Measurements from ENCODE around the gene DDI2.
"Not testable (repeated sequence)": the region's sequence is repeated elsewhere in the genome, so short reads cannot be mapped to it uniquely, and the experiment has no call there.

The DDI2 gene

DNA sequence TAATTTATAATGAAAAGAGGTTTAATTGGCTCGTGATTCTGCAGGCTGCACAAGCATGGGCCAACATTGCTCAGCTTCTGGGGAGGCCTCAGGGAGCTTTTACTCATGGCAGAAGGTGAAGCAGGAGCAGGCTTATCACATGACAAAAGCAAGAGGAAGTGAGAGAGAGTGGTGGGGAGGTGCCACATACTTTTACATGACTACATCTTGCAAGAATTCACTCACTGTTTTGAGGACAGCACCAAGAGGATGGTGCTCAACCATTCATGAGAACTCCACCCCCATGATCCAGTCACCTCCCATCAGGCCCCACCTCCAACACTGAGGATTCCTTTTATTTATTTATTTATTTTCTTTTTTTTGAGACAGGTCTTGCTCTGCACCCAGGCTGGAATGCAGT is 61.3 kb downstream of the DDI2 start:
- DNase-seq (ENCODE audit: low read depth in 2 of 2) = no peak

DNA sequence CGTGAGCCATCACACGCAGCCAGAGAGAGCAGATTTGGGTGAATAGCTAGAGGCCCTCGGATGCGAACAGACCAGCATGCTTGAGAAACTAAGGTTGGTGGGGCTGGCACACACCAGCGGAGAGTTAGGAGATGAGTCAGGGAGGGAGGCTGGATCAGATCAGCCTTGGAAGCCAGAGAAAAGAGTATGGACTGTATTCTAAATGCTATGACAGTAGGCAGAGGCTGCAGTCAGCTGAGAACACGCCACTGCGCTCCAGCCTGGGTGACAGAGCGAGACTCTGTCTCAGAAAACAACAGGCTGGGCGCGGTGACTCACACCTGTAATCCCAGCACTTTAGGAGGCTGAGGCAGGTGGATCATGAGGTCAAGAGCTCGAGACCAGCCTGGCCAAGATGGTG is 62.9 kb downstream of the DDI2 start:
- DNase-seq (ENCODE audit: low read depth in 2 of 2) = no peak

DNA sequence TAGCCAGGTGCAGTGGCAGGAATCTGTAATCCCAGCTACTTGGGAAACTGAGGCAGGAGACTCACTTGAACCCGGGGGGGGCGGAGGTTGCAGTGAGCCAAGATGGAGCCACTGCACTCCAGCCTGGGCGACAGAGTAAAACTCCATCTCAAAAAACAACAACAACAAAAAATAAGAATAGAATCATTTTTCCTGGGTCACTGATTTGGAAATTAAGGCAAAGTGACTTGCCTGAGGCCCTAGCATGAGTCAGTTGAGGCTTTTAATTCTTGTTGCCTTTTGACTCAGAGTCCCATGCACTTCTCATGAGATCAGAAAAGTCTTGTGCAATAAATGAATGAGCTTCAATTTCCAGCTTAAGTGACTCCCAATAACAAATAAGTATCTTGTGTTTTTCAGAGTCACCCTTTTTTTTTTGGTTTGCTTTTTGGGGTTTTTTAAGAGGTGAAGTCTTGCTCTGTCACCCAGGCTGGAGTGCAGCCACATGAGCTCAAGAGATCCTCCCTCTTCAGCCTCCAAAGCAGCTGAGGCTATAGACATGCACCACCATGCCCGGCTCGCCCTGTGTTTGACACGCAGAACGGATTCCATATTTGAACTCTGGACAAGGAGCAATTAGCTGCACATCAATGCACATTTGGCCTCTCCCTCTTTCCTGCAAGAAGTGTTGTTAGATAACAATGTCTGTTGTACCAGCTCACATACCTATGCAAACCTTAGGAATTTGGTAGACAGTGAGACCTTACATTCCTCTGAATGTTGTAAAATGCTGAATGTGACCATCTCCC is 63.5 kb downstream of the DDI2 start:
- DNase-seq (ENCODE audit: low read depth in 2 of 2) = no peak

DNA sequence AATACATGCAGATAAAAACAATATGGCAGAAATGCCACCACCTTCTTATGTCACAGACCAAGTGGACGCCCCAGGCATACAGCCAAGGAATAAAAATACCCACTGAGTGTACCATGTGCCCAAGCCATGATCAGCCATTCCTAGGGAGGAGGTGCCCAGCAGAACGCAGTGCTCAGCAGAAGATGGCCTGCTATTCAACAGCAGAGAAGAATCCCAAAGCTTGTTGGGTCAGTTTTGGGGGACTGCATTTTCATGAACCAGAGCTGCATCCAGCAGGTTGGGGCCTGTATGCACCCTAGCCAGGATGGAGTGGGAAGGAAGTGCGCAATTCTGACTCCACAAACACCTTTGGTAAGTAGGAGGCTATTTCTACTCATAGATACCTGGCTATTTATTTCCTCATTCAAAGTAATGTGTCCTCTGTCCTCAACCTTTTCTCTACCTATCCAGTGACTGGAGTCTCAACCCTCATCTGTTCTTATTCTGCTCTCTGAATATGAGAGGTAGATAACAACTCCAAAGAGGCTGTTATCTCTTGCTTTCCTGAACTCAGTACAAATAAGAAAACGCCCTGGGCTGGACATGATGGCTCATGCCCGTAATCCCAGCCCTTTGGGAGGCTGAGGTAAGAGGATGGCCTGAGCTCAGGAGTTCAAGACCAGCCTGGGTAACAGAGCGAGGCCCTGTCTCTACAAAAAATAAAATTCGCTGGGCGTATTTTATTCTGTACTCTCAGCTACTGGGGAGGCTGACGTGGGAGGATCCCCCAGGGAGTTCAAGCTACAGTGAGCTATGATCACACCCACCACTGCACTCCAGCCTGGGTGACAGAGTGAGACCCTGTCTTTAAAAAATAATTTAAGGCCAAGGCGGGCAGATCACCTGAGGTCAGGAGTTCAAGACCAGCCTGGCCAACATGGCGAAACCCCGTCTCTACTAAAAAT is 64.4 kb downstream of the DDI2 start:
- no peak for DNase-seq (ENCODE audit: low read depth in 2 of 2)

DNA sequence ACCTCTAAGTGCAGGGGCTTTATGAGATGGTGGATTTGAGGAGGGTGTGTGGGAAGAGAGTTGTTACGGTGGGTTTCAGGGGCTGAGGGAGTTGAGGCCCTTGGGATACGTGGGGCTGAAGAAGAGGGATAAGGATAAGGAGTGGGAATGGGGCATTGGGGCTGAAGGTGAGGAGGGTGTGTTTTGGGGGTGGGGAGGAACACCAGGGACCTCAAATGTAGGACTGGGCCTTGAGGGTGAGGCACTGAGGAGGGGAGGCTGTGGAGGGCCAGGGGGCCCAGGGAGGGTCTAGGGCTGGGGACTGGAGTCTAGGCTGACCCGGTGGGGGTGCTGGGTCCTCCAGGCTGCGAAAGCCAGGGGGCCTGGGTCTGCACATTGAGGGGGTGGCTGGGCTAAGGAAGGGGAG is 65.7 kb downstream of the DDI2 start:
- DNase-seq (ENCODE audit: low read depth in 2 of 2) = no peak

DNA sequence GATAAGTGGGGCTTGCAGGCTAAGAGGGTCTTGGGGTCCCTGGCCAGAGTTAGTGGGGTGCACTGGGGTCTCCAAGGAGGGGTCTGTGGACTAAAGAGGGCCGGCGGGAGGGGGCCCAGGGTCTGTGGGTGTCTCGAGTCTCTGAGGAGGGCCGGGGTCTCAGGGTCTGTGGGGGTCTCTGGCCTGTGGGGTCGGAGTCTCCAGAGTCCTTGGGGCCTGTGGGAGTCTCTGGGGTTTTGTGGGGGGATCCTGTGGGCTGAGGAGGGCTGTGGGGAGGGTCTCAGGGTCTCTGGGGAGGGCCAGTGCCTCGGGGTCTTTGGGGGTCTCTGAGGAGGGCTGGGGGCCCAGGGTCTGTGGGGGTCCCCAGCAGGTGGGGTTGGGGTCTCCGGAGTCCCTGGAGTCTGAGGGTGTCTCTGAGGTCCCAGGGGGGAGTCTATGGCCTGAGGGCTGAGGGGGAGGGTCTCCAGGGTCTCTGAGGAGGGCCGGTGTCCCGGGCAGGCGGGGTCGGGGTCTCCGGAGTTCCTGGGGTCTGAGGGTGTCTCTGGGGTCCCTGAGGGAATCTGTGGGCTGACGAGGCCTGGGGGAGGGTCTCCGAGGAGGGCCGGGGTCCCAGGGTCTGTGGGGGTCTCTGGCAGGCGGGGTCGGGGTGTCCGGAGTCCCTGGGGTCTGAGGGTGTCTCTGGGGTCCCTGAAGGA is 66.2 kb downstream of the DDI2 start:
- no peak for DNase-seq (ENCODE audit: low read depth in 2 of 2)

DNA sequence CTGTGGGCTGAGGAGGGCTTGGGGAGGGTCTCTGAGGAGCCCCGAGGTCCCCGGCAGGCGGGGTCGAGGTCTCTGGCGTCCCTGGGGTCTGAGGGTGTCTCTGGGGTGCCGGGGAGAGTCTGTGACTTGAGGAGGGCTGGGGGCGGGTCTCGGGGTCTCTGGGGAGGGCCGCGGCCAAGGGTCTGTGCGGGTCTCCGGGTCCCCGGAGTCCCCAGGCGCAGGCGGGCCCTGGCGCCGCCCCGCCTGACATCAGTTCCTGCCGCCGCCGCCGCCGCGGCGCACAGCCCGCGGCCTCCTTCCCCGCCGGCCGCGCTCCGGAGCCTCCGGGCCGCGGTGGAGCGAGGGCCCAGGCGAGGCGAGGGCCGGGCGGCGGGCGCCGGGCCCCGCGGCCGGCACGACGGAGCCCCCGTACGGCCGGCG is 66.8 kb downstream of the DDI2 start, which contains the start of gene PLEKHM2:
Gene PLEKHM2, plus strand, starts transcription at position 279 of the 420 bp plus-strand sequence. CDS start 239 bp downstream, outside the sequence.
- peak; percentile 25 to 50 for DNase-seq (ENCODE audit: low read depth in 2 of 2)

DNA sequence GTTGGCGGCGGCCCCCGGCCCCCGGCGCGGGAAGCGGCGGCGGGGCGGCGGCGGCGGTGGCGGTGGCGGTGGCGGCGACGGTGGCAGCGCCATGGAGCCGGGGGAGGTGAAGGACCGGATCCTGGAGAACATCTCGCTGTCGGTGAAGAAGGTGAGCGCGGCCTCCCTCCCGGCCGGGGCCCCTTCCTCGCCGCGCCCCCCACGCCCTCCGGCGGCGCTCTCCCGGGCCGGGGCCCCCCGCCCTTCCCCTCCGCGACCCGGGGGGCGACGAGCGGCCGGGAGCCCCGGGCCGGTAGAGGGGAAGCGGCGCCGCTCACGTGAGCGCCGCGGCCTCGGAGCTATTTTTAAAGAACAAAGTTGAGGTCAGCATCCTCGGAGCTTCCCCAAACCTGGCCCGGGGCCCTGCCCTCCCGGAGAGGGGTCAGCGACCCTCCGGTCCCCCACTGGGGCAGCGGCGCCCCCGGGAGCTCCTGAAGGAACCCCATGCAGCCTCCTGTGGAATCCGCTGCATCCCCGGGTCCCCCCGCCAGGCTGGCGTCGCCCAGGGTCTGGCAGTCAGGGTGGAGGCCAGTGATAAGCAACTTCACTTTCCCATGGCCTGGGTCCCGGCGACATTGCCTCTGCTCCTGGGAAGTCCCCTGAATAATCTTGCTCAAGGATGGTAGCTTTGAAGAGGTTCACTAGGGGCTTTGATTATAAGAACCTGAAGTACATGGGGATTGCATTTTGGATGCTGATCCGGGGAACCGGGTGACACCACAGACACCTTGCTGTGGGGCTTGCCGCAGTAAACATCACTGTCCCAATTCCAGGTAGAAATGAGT is 67.4 kb downstream of the DDI2 start:
- peak in 1 of 2 donors; percentile 25 for DNase-seq (ENCODE audit: low read depth in 2 of 2)

DNA sequence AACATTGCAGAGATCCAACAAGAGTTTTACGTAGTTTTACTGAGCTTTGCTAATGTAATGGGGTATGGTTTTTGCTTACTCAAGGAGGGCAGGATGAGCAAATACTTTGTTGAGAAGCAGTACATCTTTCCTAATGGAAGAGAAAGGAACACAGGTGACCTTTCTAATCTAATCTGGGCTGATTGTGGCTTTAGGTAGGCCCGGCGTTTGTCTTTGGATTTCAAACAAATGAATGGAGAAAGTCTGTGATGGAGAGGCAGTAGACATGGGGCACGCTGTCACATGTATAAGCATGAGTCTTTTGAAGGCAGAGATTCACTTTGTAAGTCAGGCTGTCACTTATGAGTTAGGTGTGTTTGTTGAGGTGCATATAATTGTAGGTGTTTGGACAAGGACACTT is 68.6 kb downstream of the DDI2 start:
- no peak for DNase-seq (ENCODE audit: low read depth in 2 of 2)

DNA sequence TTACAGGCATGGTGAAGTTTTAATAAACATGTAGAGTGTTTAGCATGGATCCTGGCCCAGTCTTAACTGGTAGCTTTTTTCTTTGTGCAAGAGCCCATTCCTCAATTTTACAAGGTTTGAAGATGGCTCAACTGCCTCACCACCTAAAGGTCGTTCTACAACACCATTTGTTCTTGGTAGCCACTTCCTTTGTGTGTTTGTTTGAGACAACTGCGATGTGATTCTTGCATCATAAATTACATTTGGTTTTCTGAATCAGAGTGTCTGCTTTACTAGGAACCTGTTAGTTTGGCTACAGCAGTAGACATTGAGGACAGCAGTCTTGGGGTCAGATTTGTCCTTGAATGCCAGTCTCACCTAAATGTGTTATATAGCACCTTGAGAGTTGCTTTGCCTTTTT is 70.2 kb downstream of the DDI2 start:
- no peak for DNase-seq (ENCODE audit: low read depth in 2 of 2)

DNA sequence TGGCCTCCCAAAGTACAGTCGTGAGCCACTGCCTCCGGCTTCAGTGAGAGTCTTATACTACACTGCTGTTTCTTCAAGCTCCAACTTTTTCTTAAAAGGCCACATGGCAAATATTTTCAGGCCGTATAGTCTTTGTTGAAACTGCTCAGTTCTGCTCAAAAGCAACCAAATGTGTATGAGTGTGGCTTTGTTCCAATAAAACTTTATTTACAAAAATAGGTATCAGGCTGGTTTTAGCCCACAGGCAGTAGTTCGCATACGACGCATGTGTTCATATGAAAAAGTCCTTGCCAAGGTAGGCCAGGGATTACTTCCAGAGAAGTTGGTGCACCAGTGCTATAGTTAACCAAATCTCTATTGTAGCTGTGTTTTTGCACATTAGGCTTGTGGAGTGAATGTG is 73.1 kb downstream of the DDI2 start:
- no peak for DNase-seq (ENCODE audit: low read depth in 2 of 2)

DNA sequence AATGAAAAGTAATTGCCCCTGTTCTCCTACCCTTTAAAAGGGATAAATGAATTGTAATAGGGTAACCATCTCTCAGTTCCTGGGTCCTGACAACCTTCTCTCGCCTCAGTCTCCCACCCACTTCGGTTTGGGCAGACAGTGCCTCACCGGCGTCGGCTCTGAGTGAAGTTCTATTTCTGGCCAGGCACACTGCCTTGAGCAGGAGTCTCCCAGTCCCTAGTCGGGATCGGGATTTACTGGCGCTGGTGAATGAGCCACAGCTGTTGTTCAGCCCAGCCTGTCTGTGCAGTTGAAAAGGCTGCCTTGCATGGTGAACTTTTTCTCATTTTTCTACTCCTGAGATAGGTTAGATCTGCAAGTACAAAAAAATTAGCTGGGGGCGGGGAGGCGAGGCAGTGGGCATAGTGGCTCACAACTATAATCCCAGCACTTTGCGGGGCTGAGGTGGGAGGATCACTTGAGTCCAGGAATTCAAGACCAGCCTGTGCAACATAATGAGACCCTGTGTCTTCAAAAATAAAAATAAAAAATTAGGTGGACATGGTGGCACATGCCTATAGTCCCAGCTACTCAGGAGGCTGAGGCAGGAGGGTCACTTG is 74.3 kb downstream of the DDI2 start:
- no peak for DNase-seq (ENCODE audit: low read depth in 2 of 2)

DNA sequence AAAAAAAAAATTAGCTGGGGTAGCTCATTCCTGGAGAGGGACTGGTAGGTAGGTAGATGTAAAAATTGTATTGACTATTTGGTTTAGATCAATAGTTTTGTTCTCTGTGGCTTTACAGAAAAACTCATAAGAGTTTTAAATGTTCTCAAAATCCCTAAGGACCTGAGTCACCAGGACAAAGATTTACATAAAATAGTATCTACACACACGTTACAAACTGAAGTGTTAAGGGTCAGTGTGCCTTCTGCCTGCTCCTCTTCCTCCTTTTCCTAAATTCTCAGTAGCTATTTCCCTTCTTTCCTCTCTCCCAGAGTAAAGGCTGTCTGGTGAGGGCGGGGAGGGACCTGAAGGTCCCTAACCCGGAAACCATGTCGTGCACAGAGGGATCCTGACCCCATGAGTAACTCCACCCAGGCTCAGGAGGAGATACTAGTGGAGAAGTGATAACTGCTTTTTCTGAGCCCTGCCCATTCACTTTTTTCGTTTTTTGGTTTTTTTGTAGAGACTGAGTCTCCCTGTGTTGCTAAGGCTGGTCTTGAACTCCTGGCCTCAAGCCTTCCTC is 74.9 kb downstream of the DDI2 start:
- no peak for DNase-seq (ENCODE audit: low read depth in 2 of 2)

DNA sequence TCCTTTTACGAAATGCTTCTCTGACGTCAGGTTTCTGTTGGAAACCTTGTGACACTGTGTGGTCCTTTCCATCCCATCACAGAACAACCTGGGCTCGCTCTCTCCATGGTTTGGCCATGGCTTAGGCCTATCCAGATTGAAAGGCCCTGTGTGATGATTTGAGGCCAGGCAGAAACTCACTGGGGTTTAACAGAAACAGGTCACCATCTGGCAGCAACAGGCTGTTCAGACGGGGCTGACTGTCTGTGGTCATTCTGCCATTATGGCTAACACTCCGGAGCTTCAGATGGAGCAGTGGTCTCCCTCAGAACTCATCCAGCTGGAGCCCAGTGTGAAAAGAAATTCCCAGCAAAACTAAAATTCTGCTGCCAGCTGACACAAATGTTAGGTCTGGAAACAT is 76.1 kb downstream of the DDI2 start:
- DNase-seq (ENCODE audit: low read depth in 2 of 2) = no peak

DNA sequence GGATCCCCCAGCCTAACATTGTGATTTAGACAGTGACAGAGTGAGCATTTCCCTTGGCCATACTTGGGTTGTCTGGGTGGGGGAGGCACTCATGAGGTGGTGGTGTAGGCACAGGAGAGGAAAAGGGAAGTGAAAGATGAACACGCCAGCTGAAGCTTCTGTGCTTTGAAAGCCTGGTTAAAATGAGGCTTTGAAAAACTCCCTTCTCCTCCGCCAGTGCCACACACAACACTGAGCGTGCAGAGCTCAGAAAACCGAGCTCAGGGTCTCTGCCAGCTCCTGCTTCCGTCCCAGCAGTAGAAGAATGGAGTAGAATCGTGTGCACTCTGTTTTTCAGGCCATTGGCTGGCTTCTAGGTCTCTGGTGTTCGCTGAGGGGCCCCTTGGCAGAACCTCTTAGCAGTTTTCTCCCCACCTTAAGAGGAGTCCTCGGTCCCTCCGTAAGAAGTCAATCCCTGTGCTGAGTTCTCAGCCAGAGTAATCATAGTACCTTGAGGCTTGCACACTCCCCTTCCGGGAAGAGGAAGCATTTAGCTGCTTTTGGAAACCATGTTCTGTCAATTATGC is 79.8 kb downstream of the DDI2 start:
- peak in 1 of 2 donors; percentile 17 for DNase-seq (ENCODE audit: low read depth in 2 of 2)

DNA sequence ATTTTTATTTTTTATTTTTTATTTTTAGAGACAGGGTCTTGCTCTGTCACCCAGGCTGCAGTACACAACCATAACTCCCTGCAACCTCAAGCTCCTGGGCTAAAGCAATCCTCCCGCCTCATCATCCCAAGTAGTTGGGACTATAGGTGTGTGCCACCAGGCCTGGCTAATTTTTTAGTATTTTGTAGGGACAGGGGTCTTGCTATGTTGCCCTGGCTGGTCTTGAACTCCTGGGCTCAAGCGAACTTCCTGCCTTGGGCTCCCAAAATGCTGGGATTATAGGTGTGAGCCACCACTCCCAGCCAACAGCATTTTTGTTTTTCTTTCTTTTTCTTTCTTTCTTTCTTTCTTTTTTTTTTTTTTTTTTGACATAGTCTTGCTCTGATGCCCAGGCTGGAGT is 80.9 kb downstream of the DDI2 start:
- no peak for DNase-seq (ENCODE audit: low read depth in 2 of 2)

DNA sequence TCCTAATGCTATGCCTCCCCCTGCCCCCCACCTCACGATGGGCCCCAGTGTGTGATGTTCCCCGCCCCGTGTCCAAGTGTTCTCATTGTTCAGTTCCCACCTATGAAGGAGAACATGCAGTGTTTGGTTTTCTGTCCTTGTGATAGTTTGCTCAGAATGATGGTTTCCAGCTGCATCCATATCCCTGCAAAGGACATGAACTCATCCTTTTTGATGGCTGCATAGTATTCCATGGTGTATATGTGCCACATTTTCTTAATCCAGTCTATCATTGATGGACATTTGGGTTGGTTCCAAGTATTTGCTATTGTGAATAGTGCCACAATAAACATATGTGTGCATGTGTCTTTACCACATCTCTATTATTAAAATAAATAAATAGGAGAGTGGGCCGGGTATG is 82.1 kb downstream of the DDI2 start:
- not testable (repeated sequence) for DNase-seq (ENCODE audit: low read depth in 2 of 2)

DNA sequence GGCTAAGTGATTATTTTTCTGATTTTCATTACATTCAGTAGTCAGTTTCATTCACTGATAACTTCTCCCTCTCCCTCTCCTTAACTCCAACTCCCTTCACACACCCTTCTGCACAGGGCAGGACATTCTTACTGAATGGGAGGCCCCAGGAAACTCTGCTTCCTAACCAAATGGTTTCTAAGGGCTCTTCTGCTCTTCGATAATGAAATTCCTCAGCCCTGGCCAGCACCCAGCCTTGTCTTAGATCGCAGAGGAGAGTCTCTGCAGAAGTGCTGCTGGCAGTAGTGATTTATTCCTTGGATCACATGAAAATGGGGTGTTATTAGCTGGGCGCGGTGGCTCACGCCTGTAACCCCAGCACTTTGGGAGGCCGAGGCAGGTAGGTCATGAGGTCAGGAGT is 83.2 kb downstream of the DDI2 start:
- no peak for DNase-seq (ENCODE audit: low read depth in 2 of 2)

DNA sequence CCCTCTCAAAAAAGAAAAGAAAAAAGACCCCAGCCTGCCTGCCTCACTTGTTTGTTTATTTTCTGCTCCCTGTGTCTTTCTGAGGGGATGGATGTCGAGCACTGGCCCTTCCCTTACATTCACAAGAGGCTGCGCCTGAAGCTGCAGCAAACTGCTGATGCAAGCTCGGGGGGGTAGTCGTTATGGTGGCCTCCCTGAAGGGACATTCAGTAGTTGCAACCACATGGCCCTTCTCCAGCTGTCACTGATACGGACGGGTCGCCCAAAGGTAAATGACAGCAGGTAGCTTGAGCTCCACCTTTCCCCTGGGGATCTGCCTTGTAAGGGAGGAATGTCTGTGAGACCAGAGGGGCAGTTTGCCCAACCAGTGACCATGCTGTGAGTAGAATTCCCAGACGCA is 84.5 kb downstream of the DDI2 start:
- DNase-seq (ENCODE audit: low read depth in 2 of 2) = no peak
